OCI-LY7 (cell line): ENCODE data around the gene CHAC2.

Source experiments
- CTCF ChIP-seq: fragments of 200-600 bp; sonication (generic); conservative IDR thresholded peaks from 2 replicates; pipeline ENCODE4 v1.5.1; 2014; ENCODE audit warnings: mild to moderate bottlenecking, antibody characterized with exemption, low read length, moderate library complexity, mixed read lengths
- EZH2phosphoT487 ChIP-seq: fragments of 200-600 bp; sonication (generic); IDR thresholded peaks from 2 replicates; pipeline ENCODE4 v1.6.1; 2018; ENCODE audit warnings: low read depth, borderline replicate concordance, mild to moderate bottlenecking, mixed run types, antibody characterized with exemption, low read length, moderate library complexity, mixed read lengths

- TF ChIP-seq CTCF: no peak
- no peak for TF ChIP-seq EZH2phosphoT487
These were observed 52.4 kb downstream of the CHAC2 start for GRCh38 chr2:53820048-53820447.
